HCT116 (cell line): ENCODE results near the gene ASB9. TPM values are rescaled to one million over a fixed set of nuclear protein-coding genes. Genes with fewer than 3 reads are reported as not detected.

ENCODE experiments used
- ATAC-seq: fragments of 200-7000 bp; cut with Tn5 transposase; 2 replicates; pipeline ENCODE4 v1.9.1; 2020; ENCODE audit warnings: mild to moderate bottlenecking, moderate library complexity
- BruUV-seq: library from RNA; stranded (reverse); fragments of 400-500 nt; replicated peaks from 2 replicates; lab custom pipeline; 2021; lab: Mats Ljungman, UMichigan
- CTCF ChIA-PET: fragments of 300-600 bp; sonication (Branson Sonifier 250); formaldehyde crosslinking; loops from one replicate; lab custom pipeline; 2021; ENCODE audit warnings: antibody characterized with exemption; lab: Charles Lee
- POLR2A ChIA-PET: fragments of 300-600, 350-600 bp; sonication (Branson Sonifier 250); formaldehyde crosslinking; loops from one replicate; lab custom pipeline; 2021; ENCODE audit warnings: antibody characterized with exemption; lab: Charles Lee
- RAD21 ChIA-PET, 2 experiments: fragments of 300-600 bp; sonication (Branson Sonifier 250); formaldehyde crosslinking; loops; one replicate each; lab custom pipeline; 2023; ENCODE audit warnings: low total read pairs in 2 of 2; ENCODE audit not compliant: uncharacterized antibody in 2 of 2, unreplicated experiment in 2 of 2, low non-redundant PET in 1 of 2; lab: Charles Lee
- DNase-seq: peaks from one replicate; pipeline ENCODE4 v3.0.0-alpha.2; 2010; ENCODE audit warnings: low read depth, low spot score
- H2AFZ ChIP-seq: fragments of 200-600 bp; shearing (Covaris generic), sonication (generic); 2 replicates; pipeline ENCODE4 v1.6.1; 2017; ENCODE audit warnings: low read depth, mixed run types, mixed read lengths, antibody characterized with exemption, low read length; ENCODE audit not compliant: poor library complexity, severe bottlenecking
- H3K27ac ChIP-seq: 2 replicates; pipeline ENCODE4 v1.5.1; 2012; ENCODE audit warnings: low read depth, low read length
- H3K27me3 ChIP-seq: fragments of 200-600 bp; sonication (generic); 2 replicates; pipeline ENCODE4 v1.6.1; 2016; ENCODE audit warnings: mixed run types, low read length, mixed read lengths; ENCODE audit not compliant: insufficient read depth
- H3K36me3 ChIP-seq, 2 experiments: fragments of 200-500 bp in 1 of 2; fragments of 200-600 bp in 1 of 2; sonication (Bioruptor generic) in 1 of 2; sonication (generic) in 1 of 2; 2 replicates each; pipeline versions ENCODE4 v1.5.1 to v1.6.1; 2014 to 2016; ENCODE audit warnings: low read length in 2 of 2, inconsistent platforms in 1 of 2, mixed read lengths in 1 of 2, mixed run types in 1 of 2; ENCODE audit not compliant: insufficient read depth in 2 of 2, control insufficient read depth in 1 of 2
- H3K4me1 ChIP-seq, 2 experiments: fragments of 200-600 bp in 1 of 2; sonication (generic) in 1 of 2; 2 replicates each; pipeline versions ENCODE4 v1.5.1 to v1.6.1; 2012 to 2017; ENCODE audit warnings: low read length in 2 of 2, inconsistent platforms in 1 of 2, mild to moderate bottlenecking in 1 of 2, mixed read lengths in 1 of 2, mixed run types in 1 of 2, moderate library complexity in 1 of 2; ENCODE audit not compliant: insufficient read depth in 2 of 2, control insufficient read depth in 1 of 2
- H3K4me2 ChIP-seq: fragments of 200-600 bp; sonication (generic); 2 replicates; pipeline ENCODE4 v1.6.1; 2017; ENCODE audit warnings: mixed run types, low read length, mixed read lengths
- H3K4me3 ChIP-seq, 2 experiments: fragments of 200-600 bp in 1 of 2; sonication (generic) in 1 of 2; replicated peaks in 1 of 2; 2 replicates each; pipeline ENCODE4 v1.5.1; 2011 to 2016; ENCODE audit warnings: low read length in 2 of 2, control low read depth in 1 of 2, low read depth in 1 of 2, mild to moderate bottlenecking in 1 of 2, mixed read lengths in 1 of 2, mixed run types in 1 of 2
- H3K79me2 ChIP-seq: fragments of 200-600 bp; sonication (generic); 2 replicates; pipeline ENCODE4 v1.6.1; 2017; ENCODE audit warnings: mild to moderate bottlenecking, mixed run types, low read length, moderate library complexity, mixed read lengths; ENCODE audit not compliant: insufficient read depth
- H3K9ac ChIP-seq: fragments of 200-600 bp; sonication (generic); 2 replicates; pipeline ENCODE4 v1.6.1; 2016; ENCODE audit warnings: low read length, mixed read lengths
- H3K9me2 ChIP-seq: fragments of 200-600 bp; sonication (generic), shearing (Covaris generic); 2 replicates; pipeline ENCODE4 v1.6.1; 2017; ENCODE audit warnings: mixed run types, mild to moderate bottlenecking, moderate library complexity; ENCODE audit not compliant: insufficient read depth
- H3K9me3 ChIP-seq, 2 experiments: fragments of 200-500 bp in 1 of 2; fragments of 200-600 bp in 1 of 2; sonication (Bioruptor generic) in 1 of 2; sonication (generic) in 1 of 2; 2 replicates each; pipeline ENCODE4 v1.6.1; 2014 to 2017; ENCODE audit warnings: low read length in 2 of 2, mixed read lengths in 2 of 2, inconsistent platforms in 1 of 2, low read depth in 1 of 2, mild to moderate bottlenecking in 1 of 2, mixed run types in 1 of 2, moderate library complexity in 1 of 2; ENCODE audit not compliant: control insufficient read depth in 1 of 2, insufficient read depth in 1 of 2
- H4K20me1 ChIP-seq: fragments of 200-600 bp; sonication (generic), shearing (Covaris generic); 2 replicates; pipeline ENCODE4 v1.6.1; 2017; ENCODE audit warnings: mixed run types, mild to moderate bottlenecking, moderate library complexity; ENCODE audit not compliant: insufficient read depth
- EGR1 ChIP-seq: IDR thresholded peaks from 2 replicates; pipeline ENCODE4 v1.6.1; 2012; ENCODE audit warnings: low read depth
- ELF1 ChIP-seq: IDR thresholded peaks from 2 replicates; pipeline ENCODE4 v1.6.1; 2012; ENCODE audit warnings: low read depth, borderline replicate concordance
- EZH2 ChIP-seq: fragments of 200-600 bp; sonication (generic); IDR thresholded peaks from 2 replicates; pipeline ENCODE4 v1.6.1; 2017; ENCODE audit warnings: antibody characterized with exemption, mixed run types
- SIN3A ChIP-seq: IDR thresholded peaks from 2 replicates; pipeline ENCODE4 v1.6.1; 2012; ENCODE audit warnings: low read depth
- SP1 ChIP-seq: IDR thresholded peaks from 2 replicates; pipeline ENCODE4 v1.6.1; 2012; ENCODE audit warnings: low read depth
- TCF7L2 ChIP-seq: IDR thresholded peaks from 2 replicates; pipeline ENCODE4 v1.7.0; 2011; ENCODE audit warnings: borderline replicate concordance, inconsistent platforms; ENCODE audit not compliant: insufficient read depth, insufficient read length; ENCODE audit errors: extremely low read depth
- ZFX ChIP-seq: fragments of 450-650 bp; IDR thresholded peaks from 2 replicates; pipeline ENCODE4 v1.6.1; 2017
- intact Hi-C: fragments of 100-400 bp; cut with micrococcal nuclease; formaldehyde crosslinking; loops from 2 replicates; pipeline ENCODE4 v1.10.0; 2022
- total RNA-seq: library from RNA; stranded (reverse); gene quantifications from one replicate; pipeline ENCODE4 v1.2.1, GENCODE V29; 2021; ENCODE audit not compliant: unreplicated experiment
- TF ChIP-seq, protein P1 (sequence below): IDR thresholded peaks from 2 replicates; pipeline ENCODE4 v1.6.1; 2012; ENCODE audit warnings: low read depth
- TF ChIP-seq, protein P2 (sequence below), 3 experiments: fragments of 200-600 bp in 1 of 3; sonication (generic) in 1 of 3; IDR thresholded peaks in 2 of 3; conservative IDR thresholded peaks in 1 of 3; 2 replicates each; pipeline ENCODE4 v1.5.1; 2012 to 2017; ENCODE audit warnings: low read depth in 2 of 3, low read length in 2 of 3, antibody characterized with exemption in 1 of 3, borderline replicate concordance in 1 of 3, control low read depth in 1 of 3, mild to moderate bottlenecking in 1 of 3, mixed read lengths in 1 of 3, mixed run types in 1 of 3, moderate library complexity in 1 of 3; ENCODE audit not compliant: insufficient read depth in 1 of 3
- TF ChIP-seq, protein P3 (sequence below): IDR thresholded peaks from 2 replicates; pipeline ENCODE4 v1.6.1; 2012

The ASB9 gene
- total RNA-seq, 1 experiment from 2014 or later: 2.9 TPM

- intact Hi-C loops: no loop called here
Measured at GRCh38 chrX:15216280-15216679, 53.6 kb downstream of the ASB9 start.

More at GRCh38 chrX:15216280-15216679, 53.6 kb downstream of the ASB9 start:
- H3K27ac ChIP-seq: no peak overlapping the region
- H3K27me3 ChIP-seq: no peaks in the 10 kb centered on the region
- no peaks in the 10 kb centered on the region for H3K36me3 ChIP-seq
- no peaks in the 10 kb centered on the region for H3K4me1 ChIP-seq
- no peak overlapping the region for H3K4me2 ChIP-seq
- H3K9ac ChIP-seq: no peak overlapping the region
- ChIA-PET RAD21 (no interaction called here), POLR2A (no interaction called here), CTCF (no interaction called here)
- no TSS peak for BruUV-seq
- H4K20me1 ChIP-seq: no peaks in the 10 kb centered on the region
- TF ChIP-seq EZH2: no peak
- no peak for TF ChIP-seq ZFX
- no peak for TF ChIP-seq SP1
- TF ChIP-seq, protein P1, sequence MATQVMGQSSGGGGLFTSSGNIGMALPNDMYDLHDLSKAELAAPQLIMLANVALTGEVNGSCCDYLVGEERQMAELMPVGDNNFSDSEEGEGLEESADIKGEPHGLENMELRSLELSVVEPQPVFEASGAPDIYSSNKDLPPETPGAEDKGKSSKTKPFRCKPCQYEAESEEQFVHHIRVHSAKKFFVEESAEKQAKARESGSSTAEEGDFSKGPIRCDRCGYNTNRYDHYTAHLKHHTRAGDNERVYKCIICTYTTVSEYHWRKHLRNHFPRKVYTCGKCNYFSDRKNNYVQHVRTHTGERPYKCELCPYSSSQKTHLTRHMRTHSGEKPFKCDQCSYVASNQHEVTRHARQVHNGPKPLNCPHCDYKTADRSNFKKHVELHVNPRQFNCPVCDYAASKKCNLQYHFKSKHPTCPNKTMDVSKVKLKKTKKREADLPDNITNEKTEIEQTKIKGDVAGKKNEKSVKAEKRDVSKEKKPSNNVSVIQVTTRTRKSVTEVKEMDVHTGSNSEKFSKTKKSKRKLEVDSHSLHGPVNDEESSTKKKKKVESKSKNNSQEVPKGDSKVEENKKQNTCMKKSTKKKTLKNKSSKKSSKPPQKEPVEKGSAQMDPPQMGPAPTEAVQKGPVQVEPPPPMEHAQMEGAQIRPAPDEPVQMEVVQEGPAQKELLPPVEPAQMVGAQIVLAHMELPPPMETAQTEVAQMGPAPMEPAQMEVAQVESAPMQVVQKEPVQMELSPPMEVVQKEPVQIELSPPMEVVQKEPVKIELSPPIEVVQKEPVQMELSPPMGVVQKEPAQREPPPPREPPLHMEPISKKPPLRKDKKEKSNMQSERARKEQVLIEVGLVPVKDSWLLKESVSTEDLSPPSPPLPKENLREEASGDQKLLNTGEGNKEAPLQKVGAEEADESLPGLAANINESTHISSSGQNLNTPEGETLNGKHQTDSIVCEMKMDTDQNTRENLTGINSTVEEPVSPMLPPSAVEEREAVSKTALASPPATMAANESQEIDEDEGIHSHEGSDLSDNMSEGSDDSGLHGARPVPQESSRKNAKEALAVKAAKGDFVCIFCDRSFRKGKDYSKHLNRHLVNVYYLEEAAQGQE: no peak
- TF ChIP-seq, protein P2, sequence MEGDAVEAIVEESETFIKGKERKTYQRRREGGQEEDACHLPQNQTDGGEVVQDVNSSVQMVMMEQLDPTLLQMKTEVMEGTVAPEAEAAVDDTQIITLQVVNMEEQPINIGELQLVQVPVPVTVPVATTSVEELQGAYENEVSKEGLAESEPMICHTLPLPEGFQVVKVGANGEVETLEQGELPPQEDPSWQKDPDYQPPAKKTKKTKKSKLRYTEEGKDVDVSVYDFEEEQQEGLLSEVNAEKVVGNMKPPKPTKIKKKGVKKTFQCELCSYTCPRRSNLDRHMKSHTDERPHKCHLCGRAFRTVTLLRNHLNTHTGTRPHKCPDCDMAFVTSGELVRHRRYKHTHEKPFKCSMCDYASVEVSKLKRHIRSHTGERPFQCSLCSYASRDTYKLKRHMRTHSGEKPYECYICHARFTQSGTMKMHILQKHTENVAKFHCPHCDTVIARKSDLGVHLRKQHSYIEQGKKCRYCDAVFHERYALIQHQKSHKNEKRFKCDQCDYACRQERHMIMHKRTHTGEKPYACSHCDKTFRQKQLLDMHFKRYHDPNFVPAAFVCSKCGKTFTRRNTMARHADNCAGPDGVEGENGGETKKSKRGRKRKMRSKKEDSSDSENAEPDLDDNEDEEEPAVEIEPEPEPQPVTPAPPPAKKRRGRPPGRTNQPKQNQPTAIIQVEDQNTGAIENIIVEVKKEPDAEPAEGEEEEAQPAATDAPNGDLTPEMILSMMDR (IDR thresholded peaks at IDR 0.05 in 2 of 3, conservative IDR thresholded peaks at IDR 0.05 in 1 of 3; ENCODE audit: borderline replicate concordance in 1 of 3, insufficient read depth in 1 of 3, low read depth in 2 of 3, low read length in 2 of 3): no peak
- no peak for TF ChIP-seq EGR1
- TF ChIP-seq, protein P3, sequence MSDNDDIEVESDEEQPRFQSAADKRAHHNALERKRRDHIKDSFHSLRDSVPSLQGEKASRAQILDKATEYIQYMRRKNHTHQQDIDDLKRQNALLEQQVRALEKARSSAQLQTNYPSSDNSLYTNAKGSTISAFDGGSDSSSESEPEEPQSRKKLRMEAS: no peak
- no peak for TF ChIP-seq ELF1
- TF ChIP-seq TCF7L2: no peak
- no peak for TF ChIP-seq SIN3A
- no peaks in the 10 kb centered on the region for H3K79me2 ChIP-seq
- no peaks in the 10 kb centered on the region for H3K9me3 ChIP-seq
- ATAC-seq: no peak
- DNase-seq: no peak
- H3K9me2 ChIP-seq: no peaks in the 10 kb centered on the region
- H3K4me3 ChIP-seq: no peak overlapping the region
- no peak overlapping the region for H2AFZ ChIP-seq
